ENCODE measurements around the gene HBEGF.

DNA sequence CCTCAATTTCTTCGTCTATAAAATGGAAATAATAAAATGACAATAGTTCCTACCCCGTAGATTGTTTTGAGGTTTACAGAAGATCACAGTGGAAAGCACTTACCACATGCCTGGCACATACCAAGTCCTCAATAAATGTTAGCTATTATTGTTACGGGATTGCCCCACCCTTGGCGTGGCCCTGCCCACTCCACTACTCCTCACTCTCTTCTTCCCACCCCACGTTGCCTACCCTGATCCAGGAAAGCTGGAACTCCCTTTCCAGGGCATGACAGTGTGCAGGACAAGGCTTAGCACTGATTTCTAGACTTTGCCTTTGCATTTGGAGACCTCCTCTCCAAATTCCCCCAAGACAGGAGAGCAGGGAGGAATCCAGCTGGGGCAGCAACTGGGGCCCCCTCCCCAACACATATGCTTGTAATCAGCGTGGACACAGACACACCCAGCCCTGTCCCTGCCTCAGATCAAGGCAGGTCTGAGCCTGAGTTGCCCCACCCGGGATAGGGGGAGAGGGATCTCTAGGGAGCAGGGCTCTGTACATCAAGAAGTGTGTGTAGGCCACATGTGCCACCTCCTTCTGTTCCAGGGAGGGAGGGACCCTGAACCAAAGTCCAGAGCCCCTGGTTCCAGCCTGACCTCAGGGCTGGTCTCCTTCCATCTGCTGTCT is 20.3 kb upstream of the HBEGF start:
- TF ChIP-seq EZH2 (IDR thresholded peaks at IDR 0.05; ENCODE audit: insufficient read depth, poor library complexity, severe bottlenecking) (no peak), EZH2phosphoT487 (IDR thresholded peaks at IDR 0.05; ENCODE audit: insufficient read depth, low read depth) (no peak)

Data from GM23248 (cell line).